GM12878 (cell line): Measurements from ENCODE around the gene BIVM.

Source experiments
- BHLHE40 ChIP-seq, 2 experiments: fragments of 450-650 bp in 1 of 2; IDR thresholded peaks; 2 replicates each; pipeline ENCODE4 v1.6.1; 2011 to 2017; ENCODE audit warnings: low read depth in 2 of 2, borderline replicate concordance in 1 of 2, improper control_type of control experiment in 1 of 2, low read length in 1 of 2, mild to moderate bottlenecking in 1 of 2
- EZH2 ChIP-seq: IDR thresholded peaks from 2 replicates; pipeline ENCODE4 v1.6.1; 2012; ENCODE audit warnings: low read depth, mild to moderate bottlenecking, control low read depth, inconsistent platforms, low read length, borderline replicate concordance; ENCODE audit not compliant: control insufficient read depth
- RFX5 ChIP-seq: IDR thresholded peaks from 2 replicates; pipeline ENCODE4 v1.6.1; 2011; ENCODE audit warnings: low read depth, low read length, improper control_type of control experiment

DNA sequence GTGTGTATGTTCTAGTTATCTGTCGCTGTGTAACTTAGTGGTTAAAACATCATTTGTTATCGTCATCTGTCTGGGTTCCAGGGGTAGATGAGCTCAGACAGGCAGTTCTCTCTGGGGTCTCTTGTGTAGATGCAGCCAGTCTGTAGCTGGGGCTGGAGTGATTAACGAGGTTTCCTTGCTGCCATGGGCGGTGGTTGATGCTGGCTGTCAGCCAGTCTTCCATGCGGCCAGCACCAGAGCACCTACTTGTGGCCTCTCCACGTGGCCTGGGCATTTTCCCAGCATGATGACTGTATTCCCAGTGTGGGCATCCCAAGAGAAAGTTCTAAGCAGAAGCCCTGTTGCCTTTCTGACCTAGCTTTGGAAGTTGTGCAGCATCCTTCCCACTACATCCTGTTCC lies 57.6 kb downstream of the BIVM start:
- TF ChIP-seq RFX5 (no peak), BHLHE40 (IDR thresholded peaks at IDR 0.05; ENCODE audit: borderline replicate concordance in 1 of 2, low read depth in 2 of 2, low read length in 1 of 2) (no peak), EZH2 (no peak)
